Osteoblast (primary cell): ENCODE results near the gene SERTAD2. TPM values are rescaled to one million over a fixed set of nuclear protein-coding genes. Genes with fewer than 3 reads are reported as not detected.

Experiments
- DNase-seq: peaks from one replicate; pipeline ENCODE4 v3.0.0; 2011; ENCODE audit warnings: low spot score, mixed read lengths; ENCODE audit not compliant: insufficient read length; ENCODE audit errors: missing footprints
- H2AFZ ChIP-seq: 2 replicates; pipeline ENCODE4 v1.6.0; 2011; ENCODE audit warnings: mild to moderate bottlenecking, low read length
- H3K27ac ChIP-seq: 2 replicates; pipeline ENCODE4 v1.5.1; 2011; ENCODE audit warnings: mild to moderate bottlenecking, low read depth, low read length, moderate library complexity
- H3K27me3 ChIP-seq: 2 replicates; pipeline ENCODE4 v1.6.0; 2012; ENCODE audit warnings: mild to moderate bottlenecking, control low read depth, inconsistent platforms, low read length, moderate library complexity; ENCODE audit not compliant: insufficient read depth
- H3K36me3 ChIP-seq: 2 replicates; pipeline ENCODE4 v1.5.1; 2011; ENCODE audit warnings: mild to moderate bottlenecking, low read length, control low read depth, moderate library complexity; ENCODE audit not compliant: insufficient read depth
- H3K4me1 ChIP-seq: 2 replicates; pipeline ENCODE4 v1.5.1; 2011; ENCODE audit warnings: mild to moderate bottlenecking, low read length, control low read depth, moderate library complexity; ENCODE audit not compliant: insufficient read depth
- H3K4me2 ChIP-seq: 2 replicates; pipeline ENCODE4 v1.6.0; 2011; ENCODE audit warnings: mild to moderate bottlenecking, low read length; ENCODE audit not compliant: insufficient read depth
- H3K4me3 ChIP-seq: fragments of 200-600 bp; sonication (generic); 3 replicates; pipeline ENCODE4 v1.5.1; 2012; ENCODE audit warnings: mild to moderate bottlenecking, low read length, inconsistent platforms; ENCODE audit not compliant: insufficient read depth
- H3K79me2 ChIP-seq: 2 replicates; pipeline ENCODE4 v1.6.0; 2012; ENCODE audit warnings: mild to moderate bottlenecking, low read length, control low read depth, inconsistent platforms; ENCODE audit not compliant: insufficient read depth
- H3K9me3 ChIP-seq: 2 replicates; pipeline ENCODE4 v1.5.1; 2011; ENCODE audit warnings: low read depth, low read length, control low read depth
- H4K20me1 ChIP-seq: 2 replicates; pipeline ENCODE4 v1.6.0; 2012; ENCODE audit warnings: mild to moderate bottlenecking, low read length, control low read depth; ENCODE audit not compliant: insufficient read depth
- CTCF ChIP-seq: IDR thresholded peaks from 2 replicates; pipeline ENCODE4 v1.5.1; 2011; ENCODE audit warnings: mild to moderate bottlenecking, low read depth, low read length, moderate library complexity; ENCODE audit errors: extremely low read depth
- total RNA-seq: library from RNA; depleted of rRNA; stranded (reverse); fragments of >200 nt; gene quantifications from 2 replicates; pipeline ENCODE4 v1.2.3, GENCODE V29; 2012

The SERTAD2 gene
- total RNA-seq, 1 donor, result 24.6 TPM

- Histone ChIP-seq H3K36me3 (peaks cover 12% of the 10 kb centered on the region), H3K27ac (peak overlapping the region; percentile 55), H3K27me3 (peaks cover 4% of the 10 kb centered on the region), H3K4me3 (no peak overlapping the region), H4K20me1 (no peaks in the 10 kb centered on the region), H3K4me2 (peak overlapping the region; percentile 32), H2AFZ (no peak overlapping the region), H3K4me1 (peaks cover 32% of the 10 kb centered on the region), H3K79me2 (no peaks in the 10 kb centered on the region), H3K9me3 (no peaks in the 10 kb centered on the region)
- no peak for TF ChIP-seq CTCF
- DNase-seq, result peak; percentile 76
These were observed 59.3 kb downstream of the SERTAD2 start for GRCh38 chr2:64594226-64594989.

DNA sequence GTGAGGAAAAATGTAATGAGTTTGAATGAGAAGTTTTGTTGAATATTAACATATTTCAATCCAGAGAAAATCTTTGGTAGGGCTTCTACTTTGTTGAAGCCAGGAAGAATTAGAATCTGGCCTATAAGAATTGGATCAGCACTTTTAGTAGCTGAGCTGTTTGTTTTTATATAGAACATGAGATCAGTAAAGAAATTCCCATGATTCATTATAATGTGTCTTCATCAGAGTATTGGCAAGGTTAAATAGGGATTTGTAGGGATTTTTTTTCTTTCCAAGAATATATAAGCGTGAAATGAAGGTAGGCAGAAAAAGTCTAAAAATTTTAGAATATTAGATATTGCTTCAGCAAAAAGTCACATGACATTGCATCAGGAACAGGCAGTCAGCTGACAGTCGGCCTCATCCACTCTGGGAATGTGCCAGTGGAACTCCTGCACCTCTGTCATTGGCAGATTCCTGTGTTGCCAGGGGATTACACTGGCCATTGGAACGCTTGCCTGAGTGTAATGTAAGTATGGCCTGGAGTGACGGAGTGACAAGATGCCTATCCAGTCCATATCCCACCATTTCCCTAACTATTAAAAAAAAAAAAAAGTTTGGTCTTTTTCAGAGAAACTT, 60.6 kb downstream of the SERTAD2 start:
- no peak for DNase-seq

GRCh38 chr2:64591188-64591587, 62.5 kb downstream of the SERTAD2 start:
- no peak for DNase-seq

More for the DNA sequence above, 60.6 kb downstream of the SERTAD2 start:
- H3K4me2 ChIP-seq, result no peak overlapping the region
- H3K9me3 ChIP-seq, result no peaks in the 10 kb centered on the region
- H3K79me2 ChIP-seq, result no peaks in the 10 kb centered on the region
- H4K20me1 ChIP-seq, result no peaks in the 10 kb centered on the region
- TF ChIP-seq CTCF, result no peak
- no peak overlapping the region for H3K27ac ChIP-seq
- H3K4me3 ChIP-seq, result no peak overlapping the region
- H3K4me1 ChIP-seq, result peaks cover 27% of the 10 kb centered on the region
- no peaks in the 10 kb centered on the region for H3K27me3 ChIP-seq
- peaks cover 12% of the 10 kb centered on the region for H3K36me3 ChIP-seq
- no peak overlapping the region for H2AFZ ChIP-seq

More at GRCh38 chr2:64591188-64591587, 62.5 kb downstream of the SERTAD2 start:
- no peaks in the 10 kb centered on the region for H3K79me2 ChIP-seq
- H3K27me3 ChIP-seq, result no peaks in the 10 kb centered on the region
- H3K27ac ChIP-seq, result no peak overlapping the region
- no peaks in the 10 kb centered on the region for H4K20me1 ChIP-seq
- H3K9me3 ChIP-seq, result no peaks in the 10 kb centered on the region
- H3K4me3 ChIP-seq, result no peak overlapping the region
- TF ChIP-seq CTCF, result no peak
- no peak overlapping the region for H3K4me2 ChIP-seq
- peaks cover 22% of the 10 kb centered on the region for H3K36me3 ChIP-seq
- no peak overlapping the region for H2AFZ ChIP-seq
- peaks cover 27% of the 10 kb centered on the region for H3K4me1 ChIP-seq
